Lower lobe of right lung (tissue), 2 donors: ENCODE measurements around the gene NUDT14. TPM values are rescaled to one million over a fixed set of nuclear protein-coding genes. Genes with fewer than 3 reads are reported as not detected.

Experiments
- ATAC-seq, 2 donors: fragments of 200-7000 bp; cut with Tn5 transposase; one replicate each; pipeline ENCODE4 v1.9.1; 2020 to 2022; ENCODE audit warnings: mild to moderate bottlenecking in 2 of 2, moderate library complexity in 2 of 2
- DNase-seq: peaks from one replicate; pipeline ENCODE4 v3.0.0-alpha.2; 2020
- H3K27ac ChIP-seq: fragments of 200-600 bp; one replicate; pipeline ENCODE4 v1.8.0; 2022
- H3K27me3 ChIP-seq: fragments of 200-600 bp; one replicate; pipeline ENCODE4 v1.8.0; 2022; ENCODE audit warnings: low read depth
- H3K36me3 ChIP-seq: fragments of 200-600 bp; one replicate; pipeline ENCODE4 v1.8.0; 2022; ENCODE audit warnings: mild to moderate bottlenecking
- H3K4me1 ChIP-seq: fragments of 200-600 bp; one replicate; pipeline ENCODE4 v1.8.0; 2022
- H3K4me3 ChIP-seq: fragments of 200-600 bp; one replicate; pipeline ENCODE4 v1.8.0; 2022; ENCODE audit warnings: mild to moderate bottlenecking
- H3K9me3 ChIP-seq: fragments of 200-600 bp; one replicate; pipeline ENCODE4 v1.8.0; 2022
- CTCF ChIP-seq: fragments of 200-600 bp; IDR thresholded peaks from one replicate; pipeline ENCODE4 v1.8.0; 2022; ENCODE audit warnings: antibody characterized with exemption, mild to moderate bottlenecking
- intact Hi-C: fragments of 100-400 bp; cut with DNase I; formaldehyde crosslinking; loops from one replicate; pipeline ENCODE4 v1.11.0; 2022
- total RNA-seq: library from RNA; stranded (reverse); fragmentation: NEBNext Ultra II Directional; extraction: Animal tissue kit (Norgen Biotek cat#: 25700); gene quantifications from one replicate; pipeline ENCODE4 v1.2.1, GENCODE V29; 2021
- donor health status: DM: no; HTN: yes; CAD: no; lungs with severe emphysema.

NUDT14 gene
- total RNA-seq, 1 donor from 2014 or later: 54.5 TPM

DNA sequence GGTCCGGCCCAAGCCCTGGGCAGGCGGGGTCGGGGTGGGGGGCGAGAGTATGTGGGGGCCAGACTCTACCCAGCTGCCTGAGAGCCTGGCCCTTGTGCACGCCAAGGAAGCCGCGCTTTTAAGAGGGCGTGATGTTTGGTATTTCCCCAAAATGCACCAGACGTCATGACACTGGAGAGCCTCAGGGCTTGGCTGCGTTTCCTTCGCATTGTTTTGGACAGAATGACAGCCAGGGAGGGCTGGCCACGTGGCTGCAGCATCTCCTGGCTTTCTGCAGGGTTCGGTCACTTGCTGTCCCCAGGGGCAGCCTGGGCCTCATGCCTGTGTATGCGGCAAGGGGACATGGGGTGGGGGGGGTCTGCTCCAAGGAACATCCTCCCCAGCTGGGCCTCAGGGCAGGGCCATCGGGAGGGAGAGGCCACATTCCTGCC, 16.1 kb upstream of the NUDT14 start:
- DNase-seq (no peak), ATAC-seq (peak in 1 of 2 donors; percentile 1)
- H3K27me3 ChIP-seq: peaks cover 75% of the 10 kb centered on the region
- no peak for TF ChIP-seq CTCF
- no peaks in the 10 kb centered on the region for H3K36me3 ChIP-seq
- H3K9me3 ChIP-seq: no peaks in the 10 kb centered on the region
- peaks cover 81% of the 10 kb centered on the region for H3K4me1 ChIP-seq
- H3K27ac ChIP-seq: peak overlapping the region; percentile 80
- intact Hi-C loops: no loop called here
- H3K4me3 ChIP-seq: no peak overlapping the region

DNA sequence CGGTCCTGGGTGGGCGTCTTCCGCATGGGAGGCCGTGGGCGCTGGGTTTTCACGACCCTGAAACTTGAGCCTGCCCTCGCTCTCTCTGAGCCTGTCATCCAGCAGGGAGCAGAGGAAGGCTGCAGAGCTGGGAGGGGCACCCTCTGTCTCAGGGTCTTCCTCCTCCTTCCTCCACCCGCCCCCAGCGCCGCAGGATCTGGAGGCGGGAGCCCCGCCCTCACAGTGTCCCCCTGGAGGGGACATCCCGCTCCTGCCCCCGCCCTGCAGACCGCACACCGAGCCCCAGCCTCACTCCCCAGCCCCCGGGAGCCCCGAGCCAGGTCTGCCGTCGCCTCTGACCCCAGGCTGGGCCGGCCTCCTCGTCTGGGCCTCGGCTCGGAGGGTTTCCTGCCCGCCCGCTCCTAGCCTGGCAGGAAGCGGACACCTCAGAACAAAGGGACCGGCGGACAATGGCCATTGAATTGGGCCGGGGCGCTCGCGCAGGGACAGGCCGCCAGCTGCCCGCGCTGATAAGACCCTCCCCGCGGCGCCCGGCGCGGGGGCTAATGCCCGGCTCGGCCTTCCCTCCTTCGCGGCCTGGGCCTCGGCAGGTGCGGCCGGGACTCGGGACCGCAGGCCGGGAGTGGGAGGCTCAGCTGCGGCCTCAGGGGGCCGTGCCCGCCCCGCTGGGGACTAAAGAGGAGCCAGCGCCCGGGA, 15.3 kb upstream of the NUDT14 start:
- ATAC-seq (peak; percentile 35 to 38), DNase-seq (peak; percentile 64)
- peak overlapping the region; percentile 80 for H3K27ac ChIP-seq
- H3K36me3 ChIP-seq: no peaks in the 10 kb centered on the region
- no peak for TF ChIP-seq CTCF
- H3K4me1 ChIP-seq: peaks cover 73% of the 10 kb centered on the region
- H3K27me3 ChIP-seq: peaks cover 78% of the 10 kb centered on the region
- H3K9me3 ChIP-seq: no peaks in the 10 kb centered on the region
- intact Hi-C loops: no loop called here
- H3K4me3 ChIP-seq: peak overlapping the region; percentile 25

DNA sequence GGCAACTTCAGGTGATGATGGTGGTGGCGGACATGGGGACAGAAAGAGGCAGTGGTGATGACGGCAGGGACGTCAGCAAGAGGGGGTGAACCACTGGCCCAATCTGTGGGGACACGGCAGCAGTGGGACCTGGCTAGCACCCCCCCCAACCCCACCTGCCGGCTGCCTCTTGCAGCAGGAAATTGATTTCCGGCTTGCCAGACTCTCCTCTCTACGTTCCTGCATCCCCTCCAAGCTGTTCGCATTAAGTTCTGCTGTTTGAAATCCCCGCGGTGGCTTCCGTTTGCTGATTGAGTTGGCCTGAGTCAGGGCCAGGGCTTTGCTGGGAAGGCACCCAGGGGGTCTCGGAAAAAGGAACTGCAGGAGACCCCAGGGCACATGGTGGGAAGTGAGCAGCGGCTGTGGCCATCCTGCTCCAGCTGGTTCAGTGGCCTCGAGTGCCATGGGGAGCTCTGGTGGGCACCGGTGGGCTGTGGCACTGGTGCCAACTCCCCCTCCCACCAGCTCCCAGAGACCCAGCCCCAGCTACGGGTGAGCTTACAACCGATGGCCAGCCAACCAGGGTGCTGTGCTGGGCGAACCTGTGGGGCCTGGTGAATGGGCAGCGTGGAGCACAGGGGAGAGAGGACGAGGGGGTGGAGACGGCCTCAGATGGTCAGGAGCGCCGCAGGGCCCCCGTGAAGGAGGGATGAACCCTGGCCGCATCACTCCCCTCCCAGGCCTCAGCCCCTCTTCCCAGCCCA, 14.6 kb upstream of the NUDT14 start:
- TF ChIP-seq CTCF: no peak
- intact Hi-C loops: no loop called here
- H3K4me1 ChIP-seq: peaks cover 67% of the 10 kb centered on the region
- no peaks in the 10 kb centered on the region for H3K9me3 ChIP-seq
- ATAC-seq (no peak), DNase-seq (no peak)
- H3K36me3 ChIP-seq: no peaks in the 10 kb centered on the region
- H3K27ac ChIP-seq: peak overlapping the region; percentile 80
- H3K4me3 ChIP-seq: no peak overlapping the region
- peaks cover 77% of the 10 kb centered on the region for H3K27me3 ChIP-seq

DNA sequence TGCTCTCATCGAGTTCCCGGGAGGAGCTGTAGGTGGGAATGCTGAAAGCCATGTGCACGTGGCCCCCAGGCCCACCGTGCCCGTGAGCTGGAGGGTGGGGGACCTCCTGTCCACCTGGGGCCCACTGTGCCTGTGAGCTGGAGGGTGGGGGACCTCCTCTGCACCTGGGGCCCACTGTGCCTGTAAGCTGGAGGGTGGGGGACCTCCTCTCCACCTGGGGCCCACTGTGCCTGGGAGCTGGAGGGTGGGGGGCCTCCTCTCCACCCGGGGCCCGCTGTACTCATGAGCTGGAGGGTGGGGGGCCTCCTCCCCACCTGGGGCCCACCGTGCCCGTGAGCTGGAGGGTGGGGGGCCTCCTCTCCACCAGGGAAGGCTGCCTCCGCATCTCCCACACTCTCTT, 13.9 kb upstream of the NUDT14 start:
- Histone ChIP-seq H3K27ac (peak overlapping the region; percentile 80), H3K27me3 (peaks cover 73% of the 10 kb centered on the region), H3K4me1 (peaks cover 67% of the 10 kb centered on the region), H3K4me3 (no peak overlapping the region), H3K36me3 (no peaks in the 10 kb centered on the region), H3K9me3 (no peaks in the 10 kb centered on the region)
- TF ChIP-seq CTCF: no peak
- ATAC-seq (no peak), DNase-seq (no peak)
- intact Hi-C loops: no loop called here

- ATAC-seq (no peak), DNase-seq (no peak)
- H3K27ac ChIP-seq: peak overlapping the region; percentile 80
- no peaks in the 10 kb centered on the region for H3K9me3 ChIP-seq
- no peaks in the 10 kb centered on the region for H3K36me3 ChIP-seq
- intact Hi-C loops: no loop called here
- no peak overlapping the region for H3K4me3 ChIP-seq
- H3K27me3 ChIP-seq: peaks cover 64% of the 10 kb centered on the region
- no peak for TF ChIP-seq CTCF
- peaks cover 62% of the 10 kb centered on the region for H3K4me1 ChIP-seq
Observed at GRCh38 chr14:105193916-105194782, 13.0 kb upstream of the NUDT14 start.
